ENCODE data around the gene EFCAB5. TPM values are rescaled to one million over a fixed set of nuclear protein-coding genes. Genes with fewer than 3 reads are reported as not detected.

Gene EFCAB5
- total and polyA plus RNA-seq, 2 donors (not counting 1 experiment from before 2014, with no cell fraction given): 0.54 to 3.0 TPM

DNA sequence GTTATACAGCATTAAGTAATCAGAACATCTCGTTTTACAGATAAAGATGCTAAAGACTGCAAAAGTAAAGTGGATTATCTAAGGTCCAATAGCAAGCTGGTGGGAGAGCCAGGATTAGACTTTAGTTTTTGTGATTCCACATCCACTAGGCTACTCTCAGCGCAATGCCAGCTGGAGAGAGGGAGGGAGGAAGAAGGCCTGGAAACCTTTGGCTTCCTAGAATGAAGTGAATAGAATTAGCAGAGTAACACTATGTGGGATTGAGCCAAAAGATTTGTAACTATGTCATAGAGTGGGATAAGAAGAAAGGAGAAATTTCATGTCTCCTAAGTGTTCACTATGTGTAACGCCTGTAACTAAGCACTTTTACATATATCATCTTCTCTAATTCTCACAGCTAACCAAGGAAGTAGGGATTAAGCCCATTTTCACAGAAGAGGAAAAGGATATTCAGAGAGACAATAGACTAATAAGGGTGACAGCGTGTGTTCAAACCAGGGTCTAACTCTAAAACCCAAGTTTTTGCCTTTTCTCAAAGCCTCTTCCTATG lies 149.8 kb downstream of the EFCAB5 start:
- Mint-ChIP-seq H3K4me3 (no peak overlapping the region), H3K9me3 (ENCODE audit: insufficient read depth) (no peaks in the 10 kb centered on the region), H3K27me3 (peaks cover 21% of the 10 kb centered on the region), H3K4me1 (peaks cover 12% of the 10 kb centered on the region), H3K27ac (no peak overlapping the region)
- H2AFZ ChIP-seq (ENCODE audit: insufficient read depth, low read depth, low read length, poor library complexity, severe bottlenecking): no peak overlapping the region
- no peaks in the 10 kb centered on the region for H3K36me3 ChIP-seq (replicated peaks in 1 of 2; ENCODE audit: control extremely low read depth in 1 of 2, control insufficient read depth in 1 of 2, extremely low read depth in 1 of 2, insufficient read depth in 2 of 2, low read length in 1 of 2)
- ChIA-PET CTCF (interaction anchor here (0.7 to 13.5 kb wide), 6 partner anchors 15 to 398 kb away, joined by 3 to 124 read pairs (median 15); no protein-coding TSS in a partner anchor), POLR2A (no interaction called here)
- 100% methylated on average over 1 of the region's 4 CpGs for WGBS (ENCODE audit: insufficient coverage)
- no peaks in the 10 kb centered on the region for H3K79me2 ChIP-seq (ENCODE audit: control insufficient read depth, insufficient read depth, low read length)
- H3K27ac ChIP-seq (ENCODE audit: low read length in 2 of 2): no peak overlapping the region
- no peak for DNase-seq
- H4K20me1 ChIP-seq (ENCODE audit: control insufficient read depth, insufficient read depth, low read length, poor library complexity, severe bottlenecking): no peaks in the 10 kb centered on the region
- H3K4me2 ChIP-seq (replicated peaks; ENCODE audit: low read depth, low read length, poor library complexity, severe bottlenecking): no peak overlapping the region
- no peak for ATAC-seq (ENCODE audit: low read depth)
- H3K4me3 ChIP-seq (ENCODE audit: control extremely low read depth in 1 of 5, extremely low read depth in 1 of 5, insufficient read depth in 1 of 5, low read depth in 2 of 5, low read length in 4 of 5): no peak overlapping the region
- intact Hi-C loops (cut with micrococcal nuclease): loop anchor here (5.0 kb wide), 1 partner anchor 454 kb away; no protein-coding TSS in a partner anchor
- no peaks in the 10 kb centered on the region for H3K9me3 ChIP-seq (ENCODE audit: control extremely low read depth in 1 of 3, control insufficient read depth in 2 of 3, insufficient read depth in 1 of 3, low read length in 2 of 3)
- TF ChIP-seq EZH2 (IDR thresholded peaks at IDR 0.05; ENCODE audit: borderline replicate concordance, insufficient read depth, low read depth, low read length, poor library complexity, severe bottlenecking): no peak
- TF ChIP-seq, protein P1, sequence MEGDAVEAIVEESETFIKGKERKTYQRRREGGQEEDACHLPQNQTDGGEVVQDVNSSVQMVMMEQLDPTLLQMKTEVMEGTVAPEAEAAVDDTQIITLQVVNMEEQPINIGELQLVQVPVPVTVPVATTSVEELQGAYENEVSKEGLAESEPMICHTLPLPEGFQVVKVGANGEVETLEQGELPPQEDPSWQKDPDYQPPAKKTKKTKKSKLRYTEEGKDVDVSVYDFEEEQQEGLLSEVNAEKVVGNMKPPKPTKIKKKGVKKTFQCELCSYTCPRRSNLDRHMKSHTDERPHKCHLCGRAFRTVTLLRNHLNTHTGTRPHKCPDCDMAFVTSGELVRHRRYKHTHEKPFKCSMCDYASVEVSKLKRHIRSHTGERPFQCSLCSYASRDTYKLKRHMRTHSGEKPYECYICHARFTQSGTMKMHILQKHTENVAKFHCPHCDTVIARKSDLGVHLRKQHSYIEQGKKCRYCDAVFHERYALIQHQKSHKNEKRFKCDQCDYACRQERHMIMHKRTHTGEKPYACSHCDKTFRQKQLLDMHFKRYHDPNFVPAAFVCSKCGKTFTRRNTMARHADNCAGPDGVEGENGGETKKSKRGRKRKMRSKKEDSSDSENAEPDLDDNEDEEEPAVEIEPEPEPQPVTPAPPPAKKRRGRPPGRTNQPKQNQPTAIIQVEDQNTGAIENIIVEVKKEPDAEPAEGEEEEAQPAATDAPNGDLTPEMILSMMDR (IDR thresholded peaks at IDR 0.05): no peak
- H3K9ac ChIP-seq (ENCODE audit: low read length): no peak overlapping the region
- H3K27me3 ChIP-seq (replicated peaks in 1 of 4; ENCODE audit: control extremely low read depth in 1 of 4, control insufficient read depth in 3 of 4, insufficient read depth in 4 of 4, low read length in 3 of 4): peaks cover 0 to 9% (median 8%) of the 10 kb centered on the region in 4 experiments
- peaks cover 6 to 7% of the 10 kb centered on the region in 2 donors for H3K4me1 ChIP-seq (ENCODE audit: control insufficient read depth in 2 of 2, insufficient read depth in 2 of 2, low read length in 2 of 2)

DNA sequence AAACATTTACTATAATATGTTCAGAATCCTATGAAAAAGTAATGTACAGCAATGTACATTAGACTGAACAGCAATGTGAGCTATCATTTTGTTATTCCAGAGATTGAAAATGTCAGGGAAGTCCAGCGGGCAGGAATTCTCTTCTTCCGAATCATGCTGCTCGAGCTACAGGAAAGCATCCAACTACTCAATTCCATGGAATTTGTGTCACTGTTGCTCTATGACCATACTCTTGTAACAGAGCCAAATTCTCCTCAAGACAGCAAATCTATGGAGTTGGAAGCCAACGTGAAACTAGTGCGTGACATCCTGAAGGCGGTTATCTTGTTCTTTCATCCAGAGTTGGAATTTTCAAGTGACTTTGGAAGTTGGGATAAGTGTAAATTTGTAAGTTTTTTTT lies 150.3 kb downstream of the EFCAB5 start:
- H3K4me1 ChIP-seq (ENCODE audit: control insufficient read depth in 2 of 2, insufficient read depth in 2 of 2, low read length in 2 of 2): peaks cover 6 to 7% of the 10 kb centered on the region in 2 donors
- no peaks in the 10 kb centered on the region for H3K9me3 ChIP-seq (ENCODE audit: control extremely low read depth in 1 of 3, control insufficient read depth in 2 of 3, insufficient read depth in 1 of 3, low read length in 2 of 3)
- H3K9ac ChIP-seq (ENCODE audit: low read length): no peak overlapping the region
- H4K20me1 ChIP-seq (ENCODE audit: control insufficient read depth, insufficient read depth, low read length, poor library complexity, severe bottlenecking): no peaks in the 10 kb centered on the region
- H3K27ac ChIP-seq (ENCODE audit: low read length in 2 of 2): no peak overlapping the region
- H3K4me2 ChIP-seq (replicated peaks; ENCODE audit: low read depth, low read length, poor library complexity, severe bottlenecking): no peak overlapping the region
- no peak for DNase-seq
- no peak overlapping the region for H3K4me3 ChIP-seq (ENCODE audit: control extremely low read depth in 1 of 5, extremely low read depth in 1 of 5, insufficient read depth in 1 of 5, low read depth in 2 of 5, low read length in 4 of 5)
- WGBS (ENCODE audit: insufficient coverage): 93% methylated on average over 4 of the region's 6 CpGs
- H3K27me3 Mint-ChIP-seq: peaks cover 17% of the 10 kb centered on the region
- ATAC-seq (ENCODE audit: low read depth): no peak
- TF ChIP-seq, protein P1 (IDR thresholded peaks at IDR 0.05): no peak
- TF ChIP-seq EZH2 (IDR thresholded peaks at IDR 0.05; ENCODE audit: borderline replicate concordance, insufficient read depth, low read depth, low read length, poor library complexity, severe bottlenecking): no peak
- no peak overlapping the region for H3K4me3 Mint-ChIP-seq
- POLR2A ChIA-PET: no interaction called here
- no peaks in the 10 kb centered on the region for H3K79me2 ChIP-seq (ENCODE audit: control insufficient read depth, insufficient read depth, low read length)
- intact Hi-C loops (cut with micrococcal nuclease): loop anchor here (5.0 kb wide), 1 partner anchor 454 kb away; no protein-coding TSS in a partner anchor
- H3K4me1 Mint-ChIP-seq: peaks cover 12% of the 10 kb centered on the region
- H2AFZ ChIP-seq (ENCODE audit: insufficient read depth, low read depth, low read length, poor library complexity, severe bottlenecking): no peak overlapping the region
- H3K27me3 ChIP-seq (replicated peaks in 1 of 4; ENCODE audit: control extremely low read depth in 1 of 4, control insufficient read depth in 3 of 4, insufficient read depth in 4 of 4, low read length in 3 of 4): peaks cover 0 to 9% (median 8%) of the 10 kb centered on the region in 4 experiments
- H3K27ac Mint-ChIP-seq: no peak overlapping the region
- CTCF ChIA-PET: interaction anchor here (0.7 to 13.5 kb wide), 9 partner anchors 14 to 722 kb away, joined by 3 to 124 read pairs (median 11); no protein-coding TSS in a partner anchor
- no peaks in the 10 kb centered on the region for H3K36me3 ChIP-seq (replicated peaks in 1 of 2; ENCODE audit: control extremely low read depth in 1 of 2, control insufficient read depth in 1 of 2, extremely low read depth in 1 of 2, insufficient read depth in 2 of 2, low read length in 1 of 2)
- H3K9me3 Mint-ChIP-seq (ENCODE audit: insufficient read depth): no peaks in the 10 kb centered on the region
